Retinal pigment epithelial cell (primary cell): ENCODE measurements around the gene CORO7.

Experiments
- DNase-seq: peaks from one replicate; pipeline ENCODE4 v3.0.0-alpha.2; 2010; ENCODE audit warnings: low read depth
- H3K4me3 ChIP-seq: 2 replicates; pipeline ENCODE4 v1.5.1; 2011; ENCODE audit warnings: mild to moderate bottlenecking, low read length, control low read depth, moderate library complexity
- CTCF ChIP-seq: conservative IDR thresholded peaks from 2 replicates; pipeline ENCODE4 v1.5.1; 2011; ENCODE audit warnings: low read depth, low read length, control low read depth, inconsistent platforms

Gene CORO7

GRCh38 chr16:4342866-4343744 is 73.3 kb downstream of the CORO7 start:
- TF ChIP-seq CTCF: no peak
- H3K4me3 ChIP-seq: no peak overlapping the region
- no peak for DNase-seq

- no peak for TF ChIP-seq CTCF
- H3K4me3 ChIP-seq: no peak overlapping the region
- no peak for DNase-seq
Observed at GRCh38 chr16:4341250-4341649, 75.1 kb downstream of the CORO7 start.

GRCh38 chr16:4340443-4340842 is 76.0 kb downstream of the CORO7 start:
- no peak for TF ChIP-seq CTCF
- no peak overlapping the region for H3K4me3 ChIP-seq
- no peak for DNase-seq

GRCh38 chr16:4339909-4340308 is 76.5 kb downstream of the CORO7 start:
- TF ChIP-seq CTCF: peak; percentile 60
- no peak for DNase-seq
- no peak overlapping the region for H3K4me3 ChIP-seq

GRCh38 chr16:4339455-4339854 is 76.9 kb downstream of the CORO7 start:
- TF ChIP-seq CTCF: no peak
- DNase-seq: no peak
- H3K4me3 ChIP-seq: no peak overlapping the region

GRCh38 chr16:4338712-4339299 is 77.6 kb downstream of the CORO7 start:
- no peak overlapping the region for H3K4me3 ChIP-seq
- no peak for TF ChIP-seq CTCF
- no peak for DNase-seq

GRCh38 chr16:4338125-4338582 is 78.2 kb downstream of the CORO7 start:
- DNase-seq: no peak
- no peak overlapping the region for H3K4me3 ChIP-seq
- TF ChIP-seq CTCF: peak; percentile 31
